ENCODE data around the gene ELL3.

- no peak for TF ChIP-seq EP300 (IDR thresholded peaks at IDR 0.05; ENCODE audit: borderline replicate concordance)
- TF ChIP-seq TAF1 (IDR thresholded peaks at IDR 0.05; ENCODE audit: low read depth), result no peak
- no peak for TF ChIP-seq YY1 (IDR thresholded peaks at IDR 0.05; ENCODE audit: low read depth)
- TF ChIP-seq REST (IDR thresholded peaks at IDR 0.05; ENCODE audit: low read depth), result no peak
- no peak for TF ChIP-seq TEAD4 (IDR thresholded peaks at IDR 0.05)
- TF ChIP-seq MAX (IDR thresholded peaks at IDR 0.05), result no peak
Observed at GRCh38 chr15:43735416-43735815, 41.4 kb downstream of the ELL3 start.
